WTC11 (cell line): ENCODE measurements around the gene SPESP1.

ENCODE experiments used
- CREB1 ChIP-seq: sonication (generic); formaldehyde crosslinking; IDR thresholded peaks from 2 replicates; pipeline ENCODE4 v1.8.0; 2023; ENCODE audit warnings: mild to moderate bottlenecking, missing genetic modification reagents
- CREM ChIP-seq: sonication (generic); formaldehyde crosslinking; IDR thresholded peaks from 2 replicates; pipeline ENCODE4 v1.8.1; 2022; ENCODE audit warnings: mild to moderate bottlenecking, missing genetic modification reagents, moderate library complexity
- IRF2 ChIP-seq: sonication (generic); formaldehyde crosslinking; IDR thresholded peaks from 2 replicates; pipeline ENCODE4 v1.8.0; 2022; ENCODE audit warnings: low read depth, missing genetic modification reagents, borderline replicate concordance
- TCF7 ChIP-seq: sonication (generic); formaldehyde crosslinking; IDR thresholded peaks from 2 replicates; pipeline ENCODE4 v1.8.0; 2022; ENCODE audit warnings: mild to moderate bottlenecking, low read depth, missing genetic modification reagents, moderate library complexity
- ZBTB43 ChIP-seq: sonication (generic); formaldehyde crosslinking; IDR thresholded peaks from 2 replicates; pipeline ENCODE4 v1.8.1; 2023; ENCODE audit warnings: mild to moderate bottlenecking, missing genetic modification reagents
- ZNF416 ChIP-seq: fragments of 250-450 bp; sonication (Bioruptor Pico); IDR thresholded peaks from 2 replicates; pipeline ENCODE4 v1.9.0; 2021; ENCODE audit warnings: mild to moderate bottlenecking, inconsistent platforms
- TF ChIP-seq, protein P1 (sequence below): fragments of 200-600 bp; IDR thresholded peaks from 2 replicates; pipeline ENCODE4 v1.8.0; 2022; ENCODE audit warnings: antibody characterized with exemption

DNA sequence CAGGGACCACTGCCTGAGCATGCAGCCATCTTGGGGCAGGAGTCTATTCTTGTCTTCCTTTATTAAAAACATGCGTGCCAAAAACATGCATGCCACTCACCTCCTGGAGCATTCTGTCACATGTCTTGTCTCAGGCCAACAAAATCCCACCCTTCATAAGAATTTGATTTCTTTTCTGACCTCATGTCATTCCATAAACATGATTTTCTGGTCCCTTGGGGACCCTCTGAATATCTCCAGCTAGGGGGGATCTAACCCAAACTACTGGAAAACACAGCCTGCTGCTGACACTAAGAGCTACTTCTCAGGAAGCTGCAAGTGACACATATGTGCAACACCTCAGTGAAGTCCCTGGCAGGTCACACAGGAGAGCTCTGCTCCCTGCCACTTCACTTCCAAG, 57.4 kb downstream of the SPESP1 start:
- no peak for TF ChIP-seq TCF7 (CRISPR knock-in tag)
- no peak for TF ChIP-seq ZNF416 (CRISPR knock-in tag)
- TF ChIP-seq, protein P1, sequence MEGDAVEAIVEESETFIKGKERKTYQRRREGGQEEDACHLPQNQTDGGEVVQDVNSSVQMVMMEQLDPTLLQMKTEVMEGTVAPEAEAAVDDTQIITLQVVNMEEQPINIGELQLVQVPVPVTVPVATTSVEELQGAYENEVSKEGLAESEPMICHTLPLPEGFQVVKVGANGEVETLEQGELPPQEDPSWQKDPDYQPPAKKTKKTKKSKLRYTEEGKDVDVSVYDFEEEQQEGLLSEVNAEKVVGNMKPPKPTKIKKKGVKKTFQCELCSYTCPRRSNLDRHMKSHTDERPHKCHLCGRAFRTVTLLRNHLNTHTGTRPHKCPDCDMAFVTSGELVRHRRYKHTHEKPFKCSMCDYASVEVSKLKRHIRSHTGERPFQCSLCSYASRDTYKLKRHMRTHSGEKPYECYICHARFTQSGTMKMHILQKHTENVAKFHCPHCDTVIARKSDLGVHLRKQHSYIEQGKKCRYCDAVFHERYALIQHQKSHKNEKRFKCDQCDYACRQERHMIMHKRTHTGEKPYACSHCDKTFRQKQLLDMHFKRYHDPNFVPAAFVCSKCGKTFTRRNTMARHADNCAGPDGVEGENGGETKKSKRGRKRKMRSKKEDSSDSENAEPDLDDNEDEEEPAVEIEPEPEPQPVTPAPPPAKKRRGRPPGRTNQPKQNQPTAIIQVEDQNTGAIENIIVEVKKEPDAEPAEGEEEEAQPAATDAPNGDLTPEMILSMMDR, result no peak
- no peak for TF ChIP-seq CREB1 (CRISPR knock-in tag)
- TF ChIP-seq CREM (CRISPR knock-in tag), result no peak
- no peak for TF ChIP-seq ZBTB43 (CRISPR knock-in tag)
- TF ChIP-seq IRF2 (CRISPR knock-in tag), result no peak
